Spleen (tissue), 7 donors: ENCODE results near the gene KCNK4.

Experiments used
- CTCF ChIP-seq, 11 experiments: fragments of 200-600 bp in 7 of 11; fragments of 450-650 bp in 4 of 11; sonication (generic) in 4 of 11; IDR thresholded peaks in 8 of 11; conservative IDR thresholded peaks in 3 of 11; 1 replicate in 7 of 11; 2 replicates in 4 of 11; pipeline versions ENCODE4 v1.4.0 to v1.8.0; 2016 to 2021; ENCODE audit warnings: antibody characterized with exemption in 11 of 11, inconsistent platforms in 4 of 11, mild to moderate bottlenecking in 1 of 11
- POLR2A ChIP-seq, 3 donors: fragments of 450-650 bp; IDR thresholded peaks; one replicate each; pipeline ENCODE4 v1.5.1; 2017; ENCODE audit warnings: antibody characterized with exemption in 3 of 3, mild to moderate bottlenecking in 1 of 3
- POLR2AphosphoS5 ChIP-seq, 3 donors: sonication (generic); formaldehyde crosslinking; IDR thresholded peaks; one replicate each; pipeline ENCODE4 v1.5.1; 2017; ENCODE audit warnings: antibody characterized with exemption in 3 of 3
- donor health status: DM: no; HTN: no; CAD: no; lungs with moderate emphysema.
- donor health status: DM: no; HTN: no; CAD: no.
- donor health status: DM: no; HTN: no; CAD: no.

- no peak for TF ChIP-seq POLR2A (IDR thresholded peaks at IDR 0.05)
- peak; percentile 42 to 77 (median 70) for TF ChIP-seq CTCF (IDR thresholded peaks at IDR 0.05 in 8 of 11, conservative IDR thresholded peaks at IDR 0.05 in 3 of 11)
- peak; percentile 55 to 72 (median 71) for TF ChIP-seq POLR2AphosphoS5 (IDR thresholded peaks at IDR 0.05)
Measured at GRCh38 chr11:64331569-64332371, 40.7 kb downstream of the KCNK4 start.
